Thyroid gland (tissue), 4 donors: ENCODE data around the gene NXPE4.
"Not testable (repeated sequence)": the region's sequence is repeated elsewhere in the genome, so short reads cannot be mapped to it uniquely, and the experiment has no call there.

Experiments
- POLR2A ChIP-seq, 2 donors: fragments of 450-650 bp; IDR thresholded peaks; one replicate each; pipeline ENCODE4 v1.6.1; 2017; ENCODE audit warnings: antibody characterized with exemption in 2 of 2, mild to moderate bottlenecking in 2 of 2, moderate library complexity in 1 of 2
- TF ChIP-seq, protein P1 (sequence below), 6 experiments: fragments of 200-600 bp in 3 of 6; fragments of 450-650 bp in 3 of 6; sonication (generic) in 3 of 6; IDR thresholded peaks; one replicate each; pipeline ENCODE4 v1.5.1; 2016 to 2019; ENCODE audit warnings: antibody characterized with exemption in 6 of 6, mild to moderate bottlenecking in 2 of 6, inconsistent platforms in 1 of 6, moderate library complexity in 1 of 6

DNA sequence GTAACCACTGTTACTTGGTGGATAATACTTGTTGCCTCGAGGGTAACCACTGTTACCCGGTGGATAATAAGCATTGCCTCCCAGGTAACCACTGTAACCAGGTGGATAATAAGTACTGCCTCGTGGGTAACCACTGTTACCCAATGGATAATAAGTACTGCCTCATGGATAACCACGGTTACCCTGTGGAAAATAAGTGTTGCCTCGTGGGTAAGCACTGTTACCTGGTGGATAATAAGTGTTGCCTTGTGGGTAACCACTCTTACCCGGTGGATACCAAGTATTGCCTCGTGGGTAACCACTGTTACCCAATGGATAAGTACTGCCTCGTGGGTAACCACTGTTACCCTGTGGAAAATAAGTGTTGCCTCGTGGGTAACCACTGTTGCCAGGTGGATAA lies 13.0 kb upstream of the NXPE4 start:
- TF ChIP-seq, protein P1, sequence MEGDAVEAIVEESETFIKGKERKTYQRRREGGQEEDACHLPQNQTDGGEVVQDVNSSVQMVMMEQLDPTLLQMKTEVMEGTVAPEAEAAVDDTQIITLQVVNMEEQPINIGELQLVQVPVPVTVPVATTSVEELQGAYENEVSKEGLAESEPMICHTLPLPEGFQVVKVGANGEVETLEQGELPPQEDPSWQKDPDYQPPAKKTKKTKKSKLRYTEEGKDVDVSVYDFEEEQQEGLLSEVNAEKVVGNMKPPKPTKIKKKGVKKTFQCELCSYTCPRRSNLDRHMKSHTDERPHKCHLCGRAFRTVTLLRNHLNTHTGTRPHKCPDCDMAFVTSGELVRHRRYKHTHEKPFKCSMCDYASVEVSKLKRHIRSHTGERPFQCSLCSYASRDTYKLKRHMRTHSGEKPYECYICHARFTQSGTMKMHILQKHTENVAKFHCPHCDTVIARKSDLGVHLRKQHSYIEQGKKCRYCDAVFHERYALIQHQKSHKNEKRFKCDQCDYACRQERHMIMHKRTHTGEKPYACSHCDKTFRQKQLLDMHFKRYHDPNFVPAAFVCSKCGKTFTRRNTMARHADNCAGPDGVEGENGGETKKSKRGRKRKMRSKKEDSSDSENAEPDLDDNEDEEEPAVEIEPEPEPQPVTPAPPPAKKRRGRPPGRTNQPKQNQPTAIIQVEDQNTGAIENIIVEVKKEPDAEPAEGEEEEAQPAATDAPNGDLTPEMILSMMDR (IDR thresholded peaks at IDR 0.05), result not testable (repeated sequence)
- not testable (repeated sequence) for TF ChIP-seq POLR2A (IDR thresholded peaks at IDR 0.05)
